A549 (cell line): ENCODE data around the gene ITGB1. TPM values are rescaled to one million over a fixed set of nuclear protein-coding genes. Genes with fewer than 3 reads are reported as not detected.

Experiments used
- BCL3 ChIP-seq: fragments of >200 bp; sonication (Bioruptor Twin); formaldehyde crosslinking; IDR thresholded peaks from 3 replicates; pipeline ENCODE4 v1.6.1; 2016
- BHLHE40 ChIP-seq: IDR thresholded peaks from 2 replicates; pipeline ENCODE4 v1.6.1; 2012; ENCODE audit warnings: low read depth, low read length, inconsistent platforms
- CBX2 ChIP-seq: fragments of 200-600 bp; sonication (generic); IDR thresholded peaks from 2 replicates; pipeline ENCODE4 v1.6.1; 2016; ENCODE audit warnings: low read depth, mild to moderate bottlenecking, borderline replicate concordance
- CBX8 ChIP-seq: fragments of 200-600 bp; sonication (generic); IDR thresholded peaks from 2 replicates; pipeline ENCODE4 v1.6.1; 2016
- CEBPB ChIP-seq, 2 experiments: fragments of >200 bp in 1 of 2; sonication (Bioruptor Twin) in 1 of 2; formaldehyde crosslinking in 1 of 2; IDR thresholded peaks; 2 replicates each; pipeline ENCODE4 v1.6.1; 2012 to 2016
- CHD2 ChIP-seq: fragments of 150-350 bp; IDR thresholded peaks from 2 replicates; pipeline ENCODE4 v1.6.1; 2014; ENCODE audit warnings: low read length; ENCODE audit not compliant: partially characterized antibody
- CHD4 ChIP-seq: fragments of 200-600 bp; sonication (generic); IDR thresholded peaks from 2 replicates; pipeline ENCODE4 v1.6.1; 2016; ENCODE audit warnings: antibody characterized with exemption, mild to moderate bottlenecking, borderline replicate concordance
- E2F6 ChIP-seq: IDR thresholded peaks from 2 replicates; pipeline ENCODE4 v1.6.1; 2012; ENCODE audit warnings: low read depth, borderline replicate concordance
- EHMT2 ChIP-seq: fragments of 200-600 bp; sonication (generic); IDR thresholded peaks from 2 replicates; pipeline ENCODE4 v1.6.1; 2016; ENCODE audit warnings: antibody characterized with exemption, low read depth, mild to moderate bottlenecking, moderate library complexity
- ELK1 ChIP-seq: fragments of 150-350 bp; IDR thresholded peaks from 2 replicates; pipeline ENCODE4 v1.6.1; 2014; ENCODE audit warnings: low read depth, mild to moderate bottlenecking, low read length
- EP300 ChIP-seq, 2 experiments: fragments of >200 bp; sonication (Bioruptor Twin); formaldehyde crosslinking; IDR thresholded peaks; 2 replicates in 1 of 2; 3 replicates in 1 of 2; pipeline ENCODE4 v1.6.1; 2016 to 2017
- ESRRA ChIP-seq: fragments of 150-350 bp; IDR thresholded peaks from 2 replicates; pipeline ENCODE4 v1.6.1; 2014; ENCODE audit warnings: mild to moderate bottlenecking, low read length, borderline replicate concordance
- FOXS1 ChIP-seq: fragments of 250-450 bp; sonication (Bioruptor Pico); IDR thresholded peaks from 2 replicates; pipeline ENCODE4 v1.5.0; 2020; ENCODE audit warnings: mild to moderate bottlenecking, moderate library complexity
- HDAC2 ChIP-seq: fragments of 200-600 bp; sonication (generic); IDR thresholded peaks from 2 replicates; pipeline ENCODE4 v1.6.1; 2016
- HES2 ChIP-seq: fragments of >200 bp; sonication (Bioruptor Twin); formaldehyde crosslinking; IDR thresholded peaks from 2 replicates; pipeline ENCODE4 v1.6.1; 2016
- HEYL ChIP-seq: fragments of 250-450 bp; sonication (Bioruptor Pico); IDR thresholded peaks from 2 replicates; pipeline ENCODE4 v1.8.0; 2021; ENCODE audit warnings: mild to moderate bottlenecking, moderate library complexity
- HOXA7 ChIP-seq: fragments of 250-450 bp; sonication (Bioruptor Pico); IDR thresholded peaks from 2 replicates; pipeline ENCODE4 v1.5.0; 2020; ENCODE audit warnings: mild to moderate bottlenecking, moderate library complexity
- HOXB13 ChIP-seq: fragments of 250-450 bp; sonication (Bioruptor Pico); IDR thresholded peaks from 2 replicates; pipeline ENCODE4 v1.5.0; 2020; ENCODE audit warnings: low read depth, mild to moderate bottlenecking, moderate library complexity
- HOXB5 ChIP-seq: fragments of 250-450 bp; sonication (Bioruptor Pico); IDR thresholded peaks from 2 replicates; pipeline ENCODE4 v1.5.0; 2020; ENCODE audit warnings: mild to moderate bottlenecking, moderate library complexity
- JUN ChIP-seq, 2 experiments: fragments of >200 bp; sonication (Bioruptor Twin); formaldehyde crosslinking; IDR thresholded peaks; 2 replicates in 1 of 2; 3 replicates in 1 of 2; pipeline ENCODE4 v1.6.1; 2016 to 2017
- JUNB ChIP-seq: fragments of >200 bp; sonication (Bioruptor Twin); formaldehyde crosslinking; IDR thresholded peaks from 2 replicates; pipeline ENCODE4 v1.6.1; 2016
- KDM5A ChIP-seq: fragments of 200-600 bp; sonication (generic); IDR thresholded peaks from 2 replicates; pipeline ENCODE4 v1.6.1; 2016; ENCODE audit warnings: antibody characterized with exemption, mild to moderate bottlenecking
- MAFK ChIP-seq: fragments of 450-650 bp; IDR thresholded peaks from 2 replicates; pipeline ENCODE4 v1.6.1; 2014; ENCODE audit not compliant: partially characterized antibody
- MAZ ChIP-seq: fragments of 150-350 bp; IDR thresholded peaks from 2 replicates; pipeline ENCODE4 v1.6.1; 2014; ENCODE audit warnings: antibody characterized with exemption, low read depth, low read length, borderline replicate concordance
- MYC ChIP-seq: IDR thresholded peaks from 2 replicates; pipeline ENCODE4 v1.6.1; 2012; ENCODE audit warnings: mild to moderate bottlenecking, inconsistent platforms, low read length, improper control_type of control experiment, borderline replicate concordance
- NFE2L2 ChIP-seq: fragments of 150-350 bp; conservative IDR thresholded peaks from 2 replicates; pipeline ENCODE4 v1.6.1; 2014; ENCODE audit warnings: low read length
- NPAS2 ChIP-seq: fragments of 250-450 bp; sonication (Bioruptor Pico); IDR thresholded peaks from 2 replicates; pipeline ENCODE4 v1.8.0; 2022; ENCODE audit warnings: mild to moderate bottlenecking, moderate library complexity, borderline replicate concordance
- POLR2AphosphoS2 ChIP-seq: conservative IDR thresholded peaks from 2 replicates; pipeline ENCODE4 v1.6.1; 2012; ENCODE audit warnings: low read length, improper control_type of control experiment, inconsistent platforms
- RAD21 ChIP-seq, 2 experiments: fragments of >200 bp in 1 of 2; sonication (Bioruptor Twin) in 1 of 2; formaldehyde crosslinking in 1 of 2; IDR thresholded peaks in 1 of 2; conservative IDR thresholded peaks in 1 of 2; 2 replicates in 1 of 2; 3 replicates in 1 of 2; pipeline ENCODE4 v1.6.1; 2012 to 2018; ENCODE audit warnings: inconsistent platforms in 1 of 2
- RARB ChIP-seq: fragments of 250-450 bp; sonication (Bioruptor Pico); IDR thresholded peaks from 2 replicates; pipeline ENCODE4 v1.8.0; 2021; ENCODE audit warnings: mild to moderate bottlenecking, moderate library complexity
- RFX5 ChIP-seq: fragments of 450-650 bp; IDR thresholded peaks from 2 replicates; pipeline ENCODE4 v1.7.1; 2014; ENCODE audit warnings: antibody characterized with exemption, mild to moderate bottlenecking, moderate library complexity
- SMC3 ChIP-seq: fragments of >200 bp; sonication (Bioruptor Twin); formaldehyde crosslinking; IDR thresholded peaks from 3 replicates; pipeline ENCODE4 v1.6.1; 2018; ENCODE audit warnings: inconsistent platforms
- SREBF2 ChIP-seq: fragments of 450-650 bp; IDR thresholded peaks from 2 replicates; pipeline ENCODE4 v1.6.1; 2014; ENCODE audit warnings: mild to moderate bottlenecking, moderate library complexity
- TFCP2L1 ChIP-seq: fragments of 250-450 bp; sonication (Bioruptor Pico); IDR thresholded peaks from 2 replicates; pipeline ENCODE4 v1.5.0; 2021; ENCODE audit warnings: mild to moderate bottlenecking
- TP53 ChIP-seq: fragments of 250-450 bp; sonication (Bioruptor Pico); IDR thresholded peaks from 2 replicates; pipeline ENCODE4 v1.5.0; 2021; ENCODE audit warnings: mild to moderate bottlenecking, moderate library complexity
- USF2 ChIP-seq: fragments of 450-650 bp; IDR thresholded peaks from 2 replicates; pipeline ENCODE4 v1.6.1; 2014; ENCODE audit warnings: antibody characterized with exemption
- ZNF302 ChIP-seq: fragments of 250-450 bp; sonication (Bioruptor Pico); IDR thresholded peaks from 2 replicates; pipeline ENCODE4 v1.9.0; 2021; ENCODE audit warnings: inconsistent platforms, mild to moderate bottlenecking, moderate library complexity
- ZSCAN20 ChIP-seq: fragments of 250-450 bp; sonication (Bioruptor Pico); IDR thresholded peaks from 2 replicates; pipeline ENCODE4 v1.8.0; 2022; ENCODE audit warnings: mild to moderate bottlenecking, moderate library complexity
- polyA plus RNA-seq, 4 experiments: library from polyadenylated mRNA; depleted of rRNA in 3 of 4; stranded (reverse); fragments of >200 nt; fragmentation: RNase III in 1 of 4; extraction: RNeasy Plus Mini Kit Qiagen cat#74134 plus additional on column Dnase treatment in 1 of 4; gene quantifications; 2 replicates in 3 of 4; 3 replicates in 1 of 4; pipeline ENCODE4 v1.2.3, GENCODE V29; 2011 to 2017

ITGB1 gene
- polyA plus RNA-seq, 2 of the 4 experiments (the other 2 are of a cell fraction), result 1,270 to 2,408 TPM

- no peak for TF ChIP-seq KDM5A
- TF ChIP-seq HOXB5 (CRISPR knock-in tag), result 0 out of 2 replicates have a peak, but pooled peaks have one; percentile 13
- TF ChIP-seq CBX8, result no peak
- no peak for TF ChIP-seq TFCP2L1 (CRISPR knock-in tag)
- no peak for TF ChIP-seq POLR2AphosphoS2
- no peak for TF ChIP-seq CHD2
- TF ChIP-seq JUNB, result no peak
- TF ChIP-seq CBX2, result no peak
- no peak for TF ChIP-seq NFE2L2
- no peak for TF ChIP-seq SREBF2
- TF ChIP-seq ZSCAN20 (CRISPR knock-in tag), result no peak
- no peak for TF ChIP-seq ELK1
- TF ChIP-seq ESRRA, result no peak
- no peak for TF ChIP-seq HDAC2
- no peak for TF ChIP-seq EP300 (IDR thresholded peaks at IDR 0.05)
- no peak; a peak in 3 of 5 replicates for TF ChIP-seq JUN (IDR thresholded peaks at IDR 0.05)
- TF ChIP-seq NPAS2 (CRISPR knock-in tag), result no peak
- no peak for TF ChIP-seq TP53 (CRISPR knock-in tag)
- TF ChIP-seq HES2, result no peak
- TF ChIP-seq MAZ, result no peak
- no peak for TF ChIP-seq USF2
- no peak for TF ChIP-seq RFX5
- peak; percentile 20; the same call in 1 of the 3 replicates for TF ChIP-seq SMC3
- TF ChIP-seq RAD21 (conservative IDR thresholded peaks at IDR 0.05 in 1 of 2, IDR thresholded peaks at IDR 0.05 in 1 of 2), result no peak
- no peak for TF ChIP-seq CHD4
- TF ChIP-seq RARB (CRISPR knock-in tag), result no peak
- TF ChIP-seq FOXS1 (CRISPR knock-in tag), result no peak
- no peak for TF ChIP-seq BHLHE40
- TF ChIP-seq CEBPB (IDR thresholded peaks at IDR 0.05), result no peak
- no peak for TF ChIP-seq HOXA7 (CRISPR knock-in tag)
- 0 out of 2 replicates have a peak, but pooled peaks have one; percentile 33 for TF ChIP-seq HOXB13 (CRISPR knock-in tag)
- no peak for TF ChIP-seq ZNF302 (CRISPR knock-in tag)
- TF ChIP-seq E2F6, result 0 out of 2 replicates have a peak, but pooled peaks have one; percentile 14
- TF ChIP-seq MYC, result no peak
- no peak for TF ChIP-seq HEYL (CRISPR knock-in tag)
- TF ChIP-seq BCL3, result no peak; the same call in 2 of the 3 replicates
- TF ChIP-seq MAFK, result no peak
- no peak for TF ChIP-seq EHMT2
These were observed 517 bp downstream of the ITGB1 start (continued) for GRCh38 chr10:32957341-32958084.
